HG03045 (cell line): ENCODE measurements around the gene RASGEF1B.
"Not testable (repeated sequence)": the region's sequence is repeated elsewhere in the genome, so short reads cannot be mapped to it uniquely, and the experiment has no call there.

Experiments used
- ATAC-seq: cut with Tn5 transposase; IDR thresholded peaks from one replicate; pipeline ENCODE4 v1.9.1; 2021; ENCODE audit warnings: mild to moderate bottlenecking, moderate library complexity; ENCODE audit not compliant: unreplicated experiment

RASGEF1B gene

GRCh38 chr4:81498551-81499099 lies 26.9 kb upstream of the RASGEF1B start:
- ATAC-seq: no peak

DNA sequence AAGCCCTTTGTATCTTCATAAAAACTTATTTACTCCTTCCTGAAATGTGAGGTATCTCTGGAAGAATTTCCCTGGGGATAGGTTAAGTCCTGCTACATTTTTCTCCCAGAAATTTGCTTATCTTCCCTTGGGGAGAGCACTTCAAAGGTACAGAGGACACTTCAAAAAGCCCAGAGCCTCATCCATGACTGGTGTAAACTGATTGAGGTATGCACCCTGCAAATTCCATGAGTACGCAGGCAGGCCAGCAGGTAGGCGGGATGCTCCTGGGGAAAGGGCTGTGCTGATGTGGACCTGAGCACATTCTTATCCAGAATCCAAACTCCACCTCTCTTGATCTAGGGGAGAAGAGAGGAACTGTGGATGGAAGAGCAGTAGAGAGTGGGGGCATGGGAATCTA lies 26.3 kb upstream of the RASGEF1B start:
- ATAC-seq: no peak

- ATAC-seq: no peak
Observed at GRCh38 chr4:81495345-81495744, 23.6 kb upstream of the RASGEF1B start.

DNA sequence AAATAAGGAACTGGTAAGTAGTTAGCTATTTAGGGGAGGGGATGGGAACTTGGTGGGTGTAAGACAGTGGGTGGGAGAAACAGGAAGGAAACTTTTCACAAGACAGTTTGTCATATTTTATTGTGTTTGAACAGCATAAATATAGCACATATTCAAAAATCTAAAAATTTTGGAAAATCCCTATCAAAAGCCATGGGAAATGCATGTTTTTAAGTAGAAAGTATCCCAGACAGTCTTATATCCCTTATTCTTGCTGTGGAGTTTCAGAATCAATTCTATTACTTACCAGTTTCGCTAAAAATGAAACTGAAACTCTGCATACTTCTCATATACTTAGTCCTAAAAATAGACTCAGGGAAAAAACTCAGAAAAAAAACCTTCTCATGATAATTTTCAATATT lies 22.3 kb upstream of the RASGEF1B start:
- ATAC-seq: peak; percentile 76

- no peak for ATAC-seq
Observed at GRCh38 chr4:81492606-81493230, 21.0 kb upstream of the RASGEF1B start.

- no peak for ATAC-seq
Observed at GRCh38 chr4:81491943-81492342, 20.2 kb upstream of the RASGEF1B start.

GRCh38 chr4:81490403-81491160 lies 18.9 kb upstream of the RASGEF1B start:
- no peak for ATAC-seq

DNA sequence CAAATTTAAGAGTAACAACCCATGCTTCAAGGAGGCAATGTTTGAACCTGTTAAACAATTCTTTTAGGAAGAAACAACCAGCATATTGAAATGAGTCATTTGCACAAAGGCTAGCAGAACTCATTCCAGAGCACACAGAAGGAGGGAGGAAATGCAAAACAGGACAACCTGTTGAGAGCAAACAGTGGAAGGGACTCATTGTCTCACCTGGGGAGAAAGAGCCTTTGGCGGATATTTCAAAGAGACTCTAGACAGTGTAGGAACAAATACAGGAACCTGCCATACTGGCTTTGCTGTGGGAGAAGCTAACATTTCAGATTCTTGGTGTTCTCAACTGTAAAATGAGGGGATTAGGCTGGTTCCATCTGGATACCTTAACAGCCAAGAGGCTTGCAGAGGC lies 14.8 kb upstream of the RASGEF1B start:
- no peak for ATAC-seq

DNA sequence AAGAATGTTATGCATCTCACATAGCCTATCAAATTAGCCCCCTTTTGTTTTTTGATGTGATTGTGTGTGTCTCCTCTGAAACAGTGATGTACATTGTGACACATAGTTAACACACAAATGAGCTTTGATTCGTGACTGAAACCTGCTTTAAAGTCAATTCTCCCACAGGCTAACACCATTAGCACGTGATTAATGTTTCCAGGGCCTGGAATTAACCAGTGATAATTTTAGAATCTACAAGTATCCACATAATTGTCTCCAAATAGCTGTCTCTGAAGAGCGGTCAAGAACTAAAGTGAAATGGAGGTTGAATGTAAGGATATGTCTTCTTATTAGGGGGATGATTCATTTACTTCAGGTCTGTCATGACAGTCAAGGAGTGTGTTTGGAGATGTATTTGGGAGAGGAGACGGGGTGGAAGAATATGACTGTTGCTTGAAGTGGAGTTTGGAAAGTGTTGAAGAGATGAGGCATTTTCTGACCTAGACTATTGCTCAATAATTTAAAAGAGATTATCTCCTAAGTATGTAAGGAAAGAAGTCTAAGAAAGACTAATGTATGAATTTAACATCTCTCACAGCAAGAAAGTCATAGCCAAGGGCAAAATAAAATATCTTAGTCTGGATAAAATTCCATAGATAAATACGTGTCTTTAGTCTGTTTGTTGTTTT lies 13.7 kb upstream of the RASGEF1B start:
- ATAC-seq: no peak

DNA sequence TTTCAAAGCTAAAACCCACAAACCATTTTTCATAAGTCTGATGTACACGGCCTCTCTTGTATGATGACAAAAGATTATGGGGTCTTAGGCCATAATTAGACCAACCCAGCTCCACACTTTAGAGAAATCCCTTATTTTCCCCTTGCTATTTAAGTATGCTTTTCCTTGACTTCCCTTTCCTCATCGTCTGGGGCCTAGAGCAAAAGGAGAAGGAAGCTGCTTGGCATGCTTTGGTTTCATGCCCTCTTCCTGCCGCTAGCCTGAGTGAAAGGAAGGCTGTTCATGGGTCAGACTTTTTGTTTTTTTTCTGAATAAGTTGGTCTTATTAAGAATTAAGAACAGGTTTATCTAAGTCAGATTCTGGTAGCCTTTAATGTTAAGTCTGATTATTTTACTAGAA lies 10.6 kb upstream of the RASGEF1B start:
- no peak for ATAC-seq

DNA sequence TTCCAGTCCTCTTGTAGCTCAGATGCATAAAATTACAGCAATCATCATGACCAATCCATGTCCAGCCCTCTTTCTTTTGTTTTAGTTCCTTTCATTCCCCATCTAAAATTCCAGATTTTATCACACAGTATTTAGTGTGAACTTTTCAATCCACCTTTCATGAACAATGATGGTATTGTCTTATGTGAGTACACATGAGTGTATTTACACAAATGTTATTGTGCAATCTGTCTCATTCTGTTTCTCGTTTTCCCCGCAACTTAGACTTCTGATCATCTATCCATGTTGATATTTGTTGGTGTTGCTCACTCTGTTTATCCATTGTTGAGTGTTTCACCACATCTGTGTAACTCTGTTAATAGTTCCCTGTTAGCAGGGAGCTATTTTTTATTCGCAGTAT lies 9.4 kb upstream of the RASGEF1B start:
- no peak for ATAC-seq

GRCh38 chr4:81479573-81479972 lies 7.9 kb upstream of the RASGEF1B start:
- not testable (repeated sequence) for ATAC-seq

GRCh38 chr4:81473331-81474265 lies 1.9 kb upstream of the RASGEF1B start:
- not testable (repeated sequence) for ATAC-seq

GRCh38 chr4:81472281-81473182 lies 825 bp upstream of the RASGEF1B start:
- peak; percentile 52 for ATAC-seq

DNA sequence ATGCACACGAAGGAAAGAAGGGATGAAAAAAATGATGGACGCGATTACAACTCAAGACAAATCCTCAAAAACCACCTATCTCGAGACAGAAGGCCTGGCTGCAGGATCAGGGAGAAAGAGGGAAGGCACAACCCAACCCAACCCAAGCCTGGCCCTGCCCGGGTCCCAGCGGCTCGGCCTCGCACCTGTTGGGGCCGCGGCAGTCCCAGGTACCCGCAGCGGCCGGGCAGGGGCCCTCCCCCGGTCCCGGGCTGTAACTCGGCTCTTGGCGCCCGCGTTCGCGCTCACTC lies 464 bp downstream of the RASGEF1B start:
- peak; percentile 33 for ATAC-seq

DNA sequence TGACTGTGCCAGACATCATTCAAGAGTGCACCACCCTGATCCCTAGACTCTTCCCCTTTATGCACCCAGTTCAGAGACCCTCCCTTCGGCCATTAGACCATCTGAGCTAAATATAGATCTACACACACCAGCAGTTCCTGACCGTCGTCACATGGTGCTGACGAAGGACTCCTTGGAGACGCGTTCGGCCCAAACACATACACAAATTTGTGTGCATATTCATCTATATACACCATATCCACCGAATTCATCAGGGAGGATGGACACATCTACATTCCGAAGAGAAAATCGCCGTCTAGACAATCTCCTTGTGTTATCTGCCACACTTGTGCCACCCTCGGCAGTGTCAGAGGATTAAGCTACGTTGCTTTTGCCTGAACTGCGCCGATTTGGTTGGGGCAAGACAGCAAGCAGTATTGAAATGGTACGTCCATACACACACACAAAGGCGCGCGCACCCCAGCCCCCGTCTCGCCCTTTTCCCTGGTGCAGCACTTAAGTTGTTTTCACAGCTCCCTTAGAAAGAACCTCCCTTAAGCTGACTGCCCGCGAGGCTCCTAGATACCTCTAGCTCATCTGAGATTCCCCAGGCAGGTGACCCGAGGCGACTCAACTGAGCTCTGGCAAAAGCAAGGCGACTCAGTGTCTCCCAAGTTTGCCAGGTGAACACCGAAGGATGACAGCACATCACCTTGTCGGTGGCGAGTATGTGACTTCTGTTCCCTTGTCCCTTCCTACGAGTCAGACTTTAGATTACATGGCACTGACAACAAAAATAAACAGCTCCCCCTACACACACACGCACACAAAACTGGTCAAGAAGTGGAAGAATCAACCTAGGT lies 1.0 kb downstream of the RASGEF1B start:
- ATAC-seq: no peak

DNA sequence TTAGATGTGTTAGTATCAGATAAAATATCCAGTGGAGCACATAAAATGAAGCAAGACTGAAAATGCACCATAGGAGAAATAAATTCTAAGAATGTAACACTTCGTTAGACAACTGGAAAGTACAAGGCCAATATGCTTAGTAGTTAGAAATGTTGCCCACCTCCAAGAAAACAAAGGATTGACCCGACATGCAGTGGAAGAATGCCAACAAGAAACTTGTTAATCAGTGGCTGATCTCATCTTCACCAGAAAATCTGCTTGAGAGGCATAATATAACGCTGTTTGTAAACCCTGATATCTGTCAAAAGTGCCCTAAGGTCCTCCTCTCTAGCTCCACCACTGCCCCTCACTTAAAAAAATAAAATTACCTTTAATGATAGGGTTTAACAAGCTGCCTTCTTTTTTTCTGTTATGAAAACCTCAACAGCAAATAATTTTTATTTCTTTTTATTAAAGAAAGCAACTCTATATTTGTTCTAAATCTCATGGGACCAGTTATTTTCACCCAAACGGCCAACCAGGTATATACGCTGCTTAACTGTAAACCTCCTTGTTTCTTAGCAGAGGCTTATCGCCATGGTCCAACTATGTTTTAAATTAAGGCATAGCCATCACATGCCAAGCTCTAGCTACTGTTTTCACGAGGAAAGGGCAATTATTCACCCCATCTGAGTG lies 1.8 kb downstream of the RASGEF1B start:
- ATAC-seq: no peak

DNA sequence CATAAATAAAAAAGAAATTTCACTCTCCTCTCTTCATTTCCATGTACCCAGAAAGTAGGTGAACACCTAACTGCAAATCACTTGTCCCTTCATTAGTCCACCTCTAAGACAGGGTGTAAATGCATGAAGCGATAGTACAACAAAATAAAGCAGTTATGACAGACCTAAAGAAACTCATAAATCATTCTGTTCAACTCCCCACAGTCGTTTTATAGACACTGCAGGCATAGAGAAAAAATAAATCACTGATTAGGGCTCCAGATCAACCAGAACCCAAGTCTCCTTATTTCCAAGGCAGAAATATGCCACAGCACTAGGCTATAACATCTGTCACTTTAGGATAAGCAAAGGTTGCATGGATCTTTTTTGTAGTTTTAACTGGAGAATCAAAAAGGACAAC lies 3.0 kb downstream of the RASGEF1B start:
- ATAC-seq: no peak

- no peak for ATAC-seq
Observed at GRCh38 chr4:81467672-81467964, 4.1 kb downstream of the RASGEF1B start.
